A549 (cell line): ENCODE data around the gene FHIT. TPM values are rescaled to one million over a fixed set of nuclear protein-coding genes. Genes with fewer than 3 reads are reported as not detected.

Experiments
- ATAC-seq, 2 experiments: fragments of 200-7000 bp in 1 of 2; fragments of >200 bp in 1 of 2; cut with Nextera tagmentation in 1 of 2; cut with Tn5 transposase in 1 of 2; 3 replicates each; pipeline versions ENCODE4 v1.8.0 to v1.9.1; 2018 to 2020; ENCODE audit warnings: mild to moderate bottlenecking in 1 of 2, moderate library complexity in 1 of 2
- CTCF ChIA-PET: fragments of 300-600 bp; sonication (Branson Sonifier 250); formaldehyde crosslinking; extraction: SDS; loops from one replicate; lab custom pipeline; 2021; ENCODE audit warnings: antibody characterized with exemption, inconsistent platforms; lab: Yijun Ruan, JAX
- POLR2A ChIA-PET: fragments of 350-600 bp; formaldehyde crosslinking; extraction: SDS; loops from one replicate; lab custom pipeline; 2021; ENCODE audit warnings: antibody characterized with exemption, inconsistent platforms; lab: Yijun Ruan, JAX
- DNase-seq, 2 experiments: peaks; one replicate each; pipeline versions ENCODE4 v3.0.0 to v3.0.0-alpha.2; 2011 to 2016; ENCODE audit warnings: low read depth in 1 of 2, low spot score in 1 of 2
- FAIRE-seq: peaks from 2 replicates; lab custom pipeline; 2011; peaks lifted over from hg19 to GRCh38; lab: Jason Lieb, UNC
- H3K27ac ChIP-seq, 2 experiments: fragments of >200 bp; sonication (Bioruptor Twin); formaldehyde crosslinking; 3 replicates each; pipeline ENCODE4 v1.5.1; 2016 to 2017
- H3K4me1 ChIP-seq: fragments of >200 bp; sonication (Bioruptor Twin); formaldehyde crosslinking; 3 replicates; pipeline ENCODE4 v1.6.1; 2016
- H3K4me2 ChIP-seq: fragments of >200 bp; sonication (Bioruptor Twin); formaldehyde crosslinking; 3 replicates; pipeline ENCODE4 v1.6.1; 2016
- H3K4me3 ChIP-seq: fragments of >200 bp; sonication (Bioruptor Twin); formaldehyde crosslinking; 3 replicates; pipeline ENCODE4 v1.5.1; 2016
- H3K9me3 ChIP-seq: fragments of >200 bp; sonication (Bioruptor Twin); formaldehyde crosslinking; 3 replicates; pipeline ENCODE4 v1.6.1; 2016
- BHLHE40 ChIP-seq: IDR thresholded peaks from 2 replicates; pipeline ENCODE4 v1.6.1; 2012; ENCODE audit warnings: low read depth, low read length, inconsistent platforms
- EHMT2 ChIP-seq: fragments of 200-600 bp; sonication (generic); IDR thresholded peaks from 2 replicates; pipeline ENCODE4 v1.6.1; 2016; ENCODE audit warnings: antibody characterized with exemption, low read depth, mild to moderate bottlenecking, moderate library complexity
- ESRRA ChIP-seq: fragments of 150-350 bp; IDR thresholded peaks from 2 replicates; pipeline ENCODE4 v1.6.1; 2014; ENCODE audit warnings: mild to moderate bottlenecking, low read length, borderline replicate concordance
- FOSB ChIP-seq: fragments of 250-450 bp; sonication (Bioruptor Pico); IDR thresholded peaks from 2 replicates; pipeline ENCODE4 v1.5.0; 2020; ENCODE audit warnings: mild to moderate bottlenecking, moderate library complexity
- FOXS1 ChIP-seq: fragments of 250-450 bp; sonication (Bioruptor Pico); IDR thresholded peaks from 2 replicates; pipeline ENCODE4 v1.5.0; 2020; ENCODE audit warnings: mild to moderate bottlenecking, moderate library complexity
- HOXB13 ChIP-seq: fragments of 250-450 bp; sonication (Bioruptor Pico); IDR thresholded peaks from 2 replicates; pipeline ENCODE4 v1.5.0; 2020; ENCODE audit warnings: low read depth, mild to moderate bottlenecking, moderate library complexity
- HOXB5 ChIP-seq: fragments of 250-450 bp; sonication (Bioruptor Pico); IDR thresholded peaks from 2 replicates; pipeline ENCODE4 v1.5.0; 2020; ENCODE audit warnings: mild to moderate bottlenecking, moderate library complexity
- KDM1A ChIP-seq: fragments of 200-600 bp; sonication (generic); IDR thresholded peaks from 2 replicates; pipeline ENCODE4 v1.6.1; 2016; ENCODE audit warnings: low read depth, mild to moderate bottlenecking
- MAFK ChIP-seq: fragments of 450-650 bp; IDR thresholded peaks from 2 replicates; pipeline ENCODE4 v1.6.1; 2014; ENCODE audit not compliant: partially characterized antibody
- MAZ ChIP-seq: fragments of 150-350 bp; IDR thresholded peaks from 2 replicates; pipeline ENCODE4 v1.6.1; 2014; ENCODE audit warnings: antibody characterized with exemption, low read depth, low read length, borderline replicate concordance
- NFE2L2 ChIP-seq: fragments of 150-350 bp; conservative IDR thresholded peaks from 2 replicates; pipeline ENCODE4 v1.6.1; 2014; ENCODE audit warnings: low read length
- NPAS2 ChIP-seq: fragments of 250-450 bp; sonication (Bioruptor Pico); IDR thresholded peaks from 2 replicates; pipeline ENCODE4 v1.8.0; 2022; ENCODE audit warnings: mild to moderate bottlenecking, moderate library complexity, borderline replicate concordance
- POLR2AphosphoS2 ChIP-seq: conservative IDR thresholded peaks from 2 replicates; pipeline ENCODE4 v1.6.1; 2012; ENCODE audit warnings: low read length, improper control_type of control experiment, inconsistent platforms
- RAD21 ChIP-seq, 2 experiments: fragments of >200 bp in 1 of 2; sonication (Bioruptor Twin) in 1 of 2; formaldehyde crosslinking in 1 of 2; IDR thresholded peaks in 1 of 2; conservative IDR thresholded peaks in 1 of 2; 2 replicates in 1 of 2; 3 replicates in 1 of 2; pipeline ENCODE4 v1.6.1; 2012 to 2018; ENCODE audit warnings: inconsistent platforms in 1 of 2
- RARB ChIP-seq: fragments of 250-450 bp; sonication (Bioruptor Pico); IDR thresholded peaks from 2 replicates; pipeline ENCODE4 v1.8.0; 2021; ENCODE audit warnings: mild to moderate bottlenecking, moderate library complexity
- RNF2 ChIP-seq: fragments of 200-600 bp; sonication (generic); IDR thresholded peaks from 2 replicates; pipeline ENCODE4 v1.6.1; 2016; ENCODE audit warnings: low read depth, mild to moderate bottlenecking, antibody characterized with exemption, moderate library complexity, borderline replicate concordance
- SREBF2 ChIP-seq: fragments of 450-650 bp; IDR thresholded peaks from 2 replicates; pipeline ENCODE4 v1.6.1; 2014; ENCODE audit warnings: mild to moderate bottlenecking, moderate library complexity
- TFCP2L1 ChIP-seq: fragments of 250-450 bp; sonication (Bioruptor Pico); IDR thresholded peaks from 2 replicates; pipeline ENCODE4 v1.5.0; 2021; ENCODE audit warnings: mild to moderate bottlenecking
- TP53 ChIP-seq: fragments of 250-450 bp; sonication (Bioruptor Pico); IDR thresholded peaks from 2 replicates; pipeline ENCODE4 v1.5.0; 2021; ENCODE audit warnings: mild to moderate bottlenecking, moderate library complexity
- ZFP36 ChIP-seq: fragments of 450-650 bp; IDR thresholded peaks from 2 replicates; pipeline ENCODE4 v1.6.1; 2014; ENCODE audit warnings: borderline replicate concordance; ENCODE audit not compliant: partially characterized antibody
- ZSCAN20 ChIP-seq: fragments of 250-450 bp; sonication (Bioruptor Pico); IDR thresholded peaks from 2 replicates; pipeline ENCODE4 v1.8.0; 2022; ENCODE audit warnings: mild to moderate bottlenecking, moderate library complexity
- WGBS: methylation state at CpG from one replicate; pipeline ENCODE4 v1.1.6; 2017; ENCODE audit errors: missing lambda C conversion rate; 5-methylcytosine and 5-hydroxymethylcytosine counted together
- polyA plus RNA-seq, 4 experiments: library from polyadenylated mRNA; depleted of rRNA in 3 of 4; stranded (reverse); fragments of >200 nt; fragmentation: RNase III in 1 of 4; extraction: RNeasy Plus Mini Kit Qiagen cat#74134 plus additional on column Dnase treatment in 1 of 4; gene quantifications; 2 replicates in 3 of 4; 3 replicates in 1 of 4; pipeline ENCODE4 v1.2.3, GENCODE V29; 2011 to 2017
- TF ChIP-seq, protein P1 (sequence below): IDR thresholded peaks from 2 replicates; pipeline ENCODE4 v1.6.1; 2012
- TF ChIP-seq, protein P2 (sequence below): fragments of >200 bp; sonication (Bioruptor Twin); formaldehyde crosslinking; IDR thresholded peaks from 3 replicates; pipeline ENCODE4 v1.5.1; 2016
- TF ChIP-seq, protein P3 (sequence below): fragments of 250-450 bp; sonication (Bioruptor Pico); IDR thresholded peaks from 2 replicates; pipeline ENCODE4 v1.5.0; 2021; ENCODE audit warnings: mild to moderate bottlenecking, moderate library complexity, borderline replicate concordance
- TF ChIP-seq, protein P4 (sequence below): IDR thresholded peaks from 2 replicates; pipeline ENCODE4 v1.6.1; 2012; ENCODE audit warnings: low read depth, borderline replicate concordance
- TF ChIP-seq, protein P5 (sequence below): fragments of 200-600 bp; sonication (generic); IDR thresholded peaks from 2 replicates; pipeline ENCODE4 v1.6.1; 2016; ENCODE audit warnings: antibody characterized with exemption, mild to moderate bottlenecking, moderate library complexity

The FHIT gene
- polyA plus RNA-seq, 2 of the 4 experiments (the other 2 are of a cell fraction), result 0.76 to 0.92 TPM

DNA sequence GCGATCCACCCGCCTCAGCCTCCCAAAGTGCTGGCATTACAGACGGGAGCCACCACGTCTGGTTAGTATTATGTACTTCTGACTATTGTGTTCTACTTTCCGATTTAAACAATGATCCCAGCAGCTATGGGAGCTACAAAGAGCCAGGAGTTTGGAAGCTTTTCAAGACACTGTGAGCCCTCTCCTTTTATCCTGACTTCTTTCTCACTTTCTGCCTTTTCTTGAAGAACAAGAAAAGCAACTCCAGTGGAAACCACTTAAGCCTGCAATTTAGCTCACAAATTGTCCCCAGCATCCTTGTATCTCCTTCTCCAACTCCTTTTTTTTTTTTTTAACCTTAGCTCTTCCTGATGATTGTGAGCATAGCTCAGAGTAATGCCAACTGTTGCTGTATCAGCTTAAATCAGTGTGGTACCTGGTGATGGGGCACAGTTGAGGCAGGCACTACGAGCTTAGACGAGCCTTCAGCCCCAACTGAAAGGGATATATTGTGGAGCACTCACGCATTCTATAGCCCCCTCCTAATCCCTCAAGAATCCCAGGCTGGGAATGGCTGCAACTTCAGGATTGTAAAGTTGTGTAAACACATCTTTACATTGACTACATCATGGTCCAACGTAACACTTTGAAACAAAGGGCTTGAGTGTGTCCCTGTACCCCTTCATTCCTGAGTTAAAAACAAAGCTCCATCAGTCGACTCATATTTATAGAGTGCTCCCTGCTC is 677.0 kb downstream of the FHIT start:
- ATAC-seq, result no peak
- no peak for DNase-seq
- ChIA-PET POLR2A (no interaction called here), CTCF (interaction anchor here (0.7 kb wide), 1 partner anchor 41 kb away, joined by 3 read pairs; no protein-coding TSS in a partner anchor)
- no peak overlapping the region for H3K4me3 ChIP-seq
- H3K4me1 ChIP-seq, result no peaks in the 10 kb centered on the region
- H3K4me2 ChIP-seq, result no peak overlapping the region
- TF ChIP-seq NPAS2 (CRISPR knock-in tag) (no peak), TFCP2L1 (no peak), HOXB5 (CRISPR knock-in tag) (no peak), ESRRA (no peak), TP53 (CRISPR knock-in tag) (no peak), ZFP36 (no peak), POLR2AphosphoS2 (no peak), MAFK (no peak), FOXS1 (CRISPR knock-in tag) (no peak), BHLHE40 (no peak)
- TF ChIP-seq, protein P1, sequence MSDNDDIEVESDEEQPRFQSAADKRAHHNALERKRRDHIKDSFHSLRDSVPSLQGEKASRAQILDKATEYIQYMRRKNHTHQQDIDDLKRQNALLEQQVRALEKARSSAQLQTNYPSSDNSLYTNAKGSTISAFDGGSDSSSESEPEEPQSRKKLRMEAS, result no peak
- TF ChIP-seq, protein P2, sequence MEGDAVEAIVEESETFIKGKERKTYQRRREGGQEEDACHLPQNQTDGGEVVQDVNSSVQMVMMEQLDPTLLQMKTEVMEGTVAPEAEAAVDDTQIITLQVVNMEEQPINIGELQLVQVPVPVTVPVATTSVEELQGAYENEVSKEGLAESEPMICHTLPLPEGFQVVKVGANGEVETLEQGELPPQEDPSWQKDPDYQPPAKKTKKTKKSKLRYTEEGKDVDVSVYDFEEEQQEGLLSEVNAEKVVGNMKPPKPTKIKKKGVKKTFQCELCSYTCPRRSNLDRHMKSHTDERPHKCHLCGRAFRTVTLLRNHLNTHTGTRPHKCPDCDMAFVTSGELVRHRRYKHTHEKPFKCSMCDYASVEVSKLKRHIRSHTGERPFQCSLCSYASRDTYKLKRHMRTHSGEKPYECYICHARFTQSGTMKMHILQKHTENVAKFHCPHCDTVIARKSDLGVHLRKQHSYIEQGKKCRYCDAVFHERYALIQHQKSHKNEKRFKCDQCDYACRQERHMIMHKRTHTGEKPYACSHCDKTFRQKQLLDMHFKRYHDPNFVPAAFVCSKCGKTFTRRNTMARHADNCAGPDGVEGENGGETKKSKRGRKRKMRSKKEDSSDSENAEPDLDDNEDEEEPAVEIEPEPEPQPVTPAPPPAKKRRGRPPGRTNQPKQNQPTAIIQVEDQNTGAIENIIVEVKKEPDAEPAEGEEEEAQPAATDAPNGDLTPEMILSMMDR, result no peak
- TF ChIP-seq, protein P3, sequence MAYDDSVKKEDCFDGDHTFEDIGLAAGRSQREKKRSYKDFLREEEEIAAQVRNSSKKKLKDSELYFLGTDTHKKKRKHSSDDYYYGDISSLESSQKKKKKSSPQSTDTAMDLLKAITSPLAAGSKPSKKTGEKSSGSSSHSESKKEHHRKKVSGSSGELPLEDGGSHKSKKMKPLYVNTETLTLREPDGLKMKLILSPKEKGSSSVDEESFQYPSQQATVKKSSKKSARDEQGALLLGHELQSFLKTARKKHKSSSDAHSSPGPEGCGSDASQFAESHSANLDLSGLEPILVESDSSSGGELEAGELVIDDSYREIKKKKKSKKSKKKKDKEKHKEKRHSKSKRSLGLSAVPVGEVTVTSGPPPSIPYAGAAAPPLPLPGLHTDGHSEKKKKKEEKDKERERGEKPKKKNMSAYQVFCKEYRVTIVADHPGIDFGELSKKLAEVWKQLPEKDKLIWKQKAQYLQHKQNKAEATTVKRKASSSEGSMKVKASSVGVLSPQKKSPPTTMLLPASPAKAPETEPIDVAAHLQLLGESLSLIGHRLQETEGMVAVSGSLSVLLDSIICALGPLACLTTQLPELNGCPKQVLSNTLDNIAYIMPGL (CRISPR knock-in tag), result no peak
- FAIRE-seq, result no peak
- H3K27ac ChIP-seq, result no peak overlapping the region
- no peaks in the 10 kb centered on the region for H3K9me3 ChIP-seq
- 18% methylated on average over 5 of the region's 10 CpGs for WGBS

DNA sequence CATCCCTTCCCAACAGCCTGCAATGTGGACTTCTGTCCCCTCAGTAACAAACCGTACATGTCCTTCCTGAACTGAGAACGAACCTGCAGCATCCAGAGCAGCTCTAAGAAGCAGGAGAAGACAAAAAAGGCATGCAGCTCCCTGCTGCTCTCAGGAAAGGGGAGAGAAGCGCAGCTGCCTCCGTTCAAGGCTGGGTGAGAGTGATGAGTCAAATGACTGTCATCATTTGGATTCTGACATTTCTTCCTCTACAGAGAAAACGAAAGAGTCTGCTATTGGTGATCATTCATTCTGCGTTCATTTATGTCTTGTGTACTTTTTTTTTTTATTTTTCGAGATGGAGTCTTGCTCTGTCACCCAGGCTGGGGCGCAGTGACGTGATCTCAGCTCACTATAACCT is 677.8 kb downstream of the FHIT start:
- FAIRE-seq (no peak), DNase-seq (no peak), ATAC-seq (no peak)
- Histone ChIP-seq H3K4me3 (no peak overlapping the region), H3K27ac (no peak overlapping the region), H3K4me2 (no peak overlapping the region), H3K4me1 (no peaks in the 10 kb centered on the region), H3K9me3 (no peaks in the 10 kb centered on the region)
- POLR2A ChIA-PET, result no interaction called here
- 10% methylated on average over 9 of the region's 9 CpGs for WGBS
- CTCF ChIA-PET, result interaction anchor here (0.7 kb wide), 1 partner anchor 41 kb away, joined by 3 read pairs; no protein-coding TSS in a partner anchor
- TF ChIP-seq FOXS1 (CRISPR knock-in tag) (no peak), RARB (CRISPR knock-in tag) (no peak), FOSB (CRISPR knock-in tag) (no peak), MAZ (no peak), ZSCAN20 (no peak), EHMT2 (no peak), RNF2 (no peak), HOXB13 (no peak), KDM1A (no peak), NFE2L2 (no peak), RAD21 (conservative IDR thresholded peaks at IDR 0.05 in 1 of 2, IDR thresholded peaks at IDR 0.05 in 1 of 2) (no peak), SREBF2 (no peak)
- TF ChIP-seq, protein P4, sequence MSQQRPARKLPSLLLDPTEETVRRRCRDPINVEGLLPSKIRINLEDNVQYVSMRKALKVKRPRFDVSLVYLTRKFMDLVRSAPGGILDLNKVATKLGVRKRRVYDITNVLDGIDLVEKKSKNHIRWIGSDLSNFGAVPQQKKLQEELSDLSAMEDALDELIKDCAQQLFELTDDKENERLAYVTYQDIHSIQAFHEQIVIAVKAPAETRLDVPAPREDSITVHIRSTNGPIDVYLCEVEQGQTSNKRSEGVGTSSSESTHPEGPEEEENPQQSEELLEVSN, result no peak
- TF ChIP-seq, protein P5, sequence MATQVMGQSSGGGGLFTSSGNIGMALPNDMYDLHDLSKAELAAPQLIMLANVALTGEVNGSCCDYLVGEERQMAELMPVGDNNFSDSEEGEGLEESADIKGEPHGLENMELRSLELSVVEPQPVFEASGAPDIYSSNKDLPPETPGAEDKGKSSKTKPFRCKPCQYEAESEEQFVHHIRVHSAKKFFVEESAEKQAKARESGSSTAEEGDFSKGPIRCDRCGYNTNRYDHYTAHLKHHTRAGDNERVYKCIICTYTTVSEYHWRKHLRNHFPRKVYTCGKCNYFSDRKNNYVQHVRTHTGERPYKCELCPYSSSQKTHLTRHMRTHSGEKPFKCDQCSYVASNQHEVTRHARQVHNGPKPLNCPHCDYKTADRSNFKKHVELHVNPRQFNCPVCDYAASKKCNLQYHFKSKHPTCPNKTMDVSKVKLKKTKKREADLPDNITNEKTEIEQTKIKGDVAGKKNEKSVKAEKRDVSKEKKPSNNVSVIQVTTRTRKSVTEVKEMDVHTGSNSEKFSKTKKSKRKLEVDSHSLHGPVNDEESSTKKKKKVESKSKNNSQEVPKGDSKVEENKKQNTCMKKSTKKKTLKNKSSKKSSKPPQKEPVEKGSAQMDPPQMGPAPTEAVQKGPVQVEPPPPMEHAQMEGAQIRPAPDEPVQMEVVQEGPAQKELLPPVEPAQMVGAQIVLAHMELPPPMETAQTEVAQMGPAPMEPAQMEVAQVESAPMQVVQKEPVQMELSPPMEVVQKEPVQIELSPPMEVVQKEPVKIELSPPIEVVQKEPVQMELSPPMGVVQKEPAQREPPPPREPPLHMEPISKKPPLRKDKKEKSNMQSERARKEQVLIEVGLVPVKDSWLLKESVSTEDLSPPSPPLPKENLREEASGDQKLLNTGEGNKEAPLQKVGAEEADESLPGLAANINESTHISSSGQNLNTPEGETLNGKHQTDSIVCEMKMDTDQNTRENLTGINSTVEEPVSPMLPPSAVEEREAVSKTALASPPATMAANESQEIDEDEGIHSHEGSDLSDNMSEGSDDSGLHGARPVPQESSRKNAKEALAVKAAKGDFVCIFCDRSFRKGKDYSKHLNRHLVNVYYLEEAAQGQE, result no peak
- TF ChIP-seq, protein P2, result no peak
